Hepatic stellate cell (primary cell): ENCODE data around the gene MYL3.
"Not testable (repeated sequence)": the region's sequence is repeated elsewhere in the genome, so short reads cannot be mapped to it uniquely, and the experiment has no call there.

Source experiments
- DNase-seq: peaks from one replicate; pipeline ENCODE4 v3.0.0; 2011; ENCODE audit warnings: low spot score

MYL3 gene

DNA sequence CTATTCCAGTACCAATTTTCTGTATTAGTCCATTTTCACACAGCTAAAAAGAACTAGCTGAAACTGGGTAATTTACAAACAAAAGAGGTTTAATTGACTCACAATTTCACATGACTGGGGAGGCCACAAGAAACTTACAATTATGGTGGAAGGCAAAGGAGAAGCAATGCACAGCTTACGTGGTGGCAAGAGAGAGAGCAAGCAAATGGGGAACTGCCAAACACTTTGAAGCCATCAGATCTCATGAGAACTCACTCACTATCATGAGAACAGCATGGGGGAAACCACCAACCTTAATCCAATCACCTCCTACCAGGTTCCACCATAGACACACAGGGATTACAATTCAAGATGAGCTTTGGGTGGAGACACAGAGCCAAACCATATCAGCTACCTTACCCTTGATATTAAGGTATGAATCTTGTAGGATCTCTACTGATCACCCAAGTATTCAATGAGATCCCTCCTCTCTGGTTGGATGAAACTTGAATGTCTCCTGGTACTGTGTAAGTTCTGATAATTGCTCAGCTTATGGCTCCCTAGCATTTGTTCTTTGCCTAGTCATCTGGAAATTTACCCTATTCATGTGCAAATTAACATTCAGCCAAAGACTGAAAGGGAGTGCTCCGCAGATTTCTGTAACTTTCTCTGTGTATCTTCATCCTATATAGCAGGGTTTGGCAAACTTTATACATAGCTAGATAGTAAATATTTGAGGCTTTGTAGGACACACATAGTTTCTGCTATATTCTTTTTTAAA lies 38.9 kb downstream of the MYL3 start:
- no peak for DNase-seq

DNA sequence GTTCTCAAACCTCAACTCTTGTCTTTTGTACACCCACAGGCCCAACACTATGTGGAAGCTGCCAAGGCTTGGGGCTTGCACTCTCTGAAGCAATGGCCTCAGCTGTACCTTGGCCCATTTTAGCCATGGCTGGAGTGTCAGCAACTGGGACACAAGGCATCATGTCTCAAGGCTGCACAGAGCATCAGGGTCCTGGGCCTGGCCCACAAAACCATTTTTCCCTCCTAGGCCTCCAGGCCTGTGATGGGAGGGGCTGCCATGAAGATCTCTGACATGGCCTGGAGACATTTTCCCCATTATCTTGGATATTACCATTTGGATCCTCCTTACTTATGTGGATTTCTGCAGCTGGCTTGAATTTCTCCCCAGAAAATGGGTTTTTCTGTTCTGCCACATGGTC lies 39.9 kb downstream of the MYL3 start:
- DNase-seq, result not testable (repeated sequence)

DNA sequence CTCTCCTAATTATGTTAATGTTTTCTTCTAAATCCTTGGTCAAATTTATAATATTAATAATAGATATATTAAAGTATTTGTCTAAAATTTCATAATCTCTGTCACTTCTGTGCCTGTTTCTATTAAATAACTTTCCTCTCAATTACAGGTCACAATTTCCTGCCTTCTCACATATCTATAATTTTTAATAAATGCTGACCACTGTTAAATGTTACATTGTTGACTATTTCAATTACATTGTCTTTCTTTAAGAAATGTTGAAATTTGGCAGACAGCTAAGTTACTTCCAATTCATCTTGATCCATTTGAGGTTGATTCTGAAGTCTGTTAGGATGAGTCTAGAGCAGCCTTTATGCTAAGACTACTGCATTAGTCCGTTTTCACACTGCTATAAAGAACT lies 41.7 kb downstream of the MYL3 start:
- DNase-seq, result no peak

DNA sequence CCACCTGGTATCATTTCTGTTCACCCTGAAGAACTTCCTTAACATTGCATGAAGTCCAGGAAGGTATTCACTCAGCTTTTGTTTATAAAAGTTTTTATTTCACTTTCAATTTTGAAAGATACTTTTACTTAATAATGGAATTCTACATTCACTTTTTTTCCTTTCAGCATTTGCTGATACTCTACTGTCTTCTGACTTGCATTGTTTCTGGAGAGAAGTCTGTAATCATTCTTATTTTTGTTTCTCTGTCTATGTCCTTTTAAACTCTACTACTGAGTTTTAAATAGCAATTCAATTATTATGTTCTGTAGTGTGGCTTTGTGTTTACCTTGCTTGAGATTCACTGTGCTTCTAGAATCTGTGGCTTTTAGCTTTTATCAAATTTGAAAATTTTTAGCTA lies 42.4 kb downstream of the MYL3 start:
- no peak for DNase-seq

DNA sequence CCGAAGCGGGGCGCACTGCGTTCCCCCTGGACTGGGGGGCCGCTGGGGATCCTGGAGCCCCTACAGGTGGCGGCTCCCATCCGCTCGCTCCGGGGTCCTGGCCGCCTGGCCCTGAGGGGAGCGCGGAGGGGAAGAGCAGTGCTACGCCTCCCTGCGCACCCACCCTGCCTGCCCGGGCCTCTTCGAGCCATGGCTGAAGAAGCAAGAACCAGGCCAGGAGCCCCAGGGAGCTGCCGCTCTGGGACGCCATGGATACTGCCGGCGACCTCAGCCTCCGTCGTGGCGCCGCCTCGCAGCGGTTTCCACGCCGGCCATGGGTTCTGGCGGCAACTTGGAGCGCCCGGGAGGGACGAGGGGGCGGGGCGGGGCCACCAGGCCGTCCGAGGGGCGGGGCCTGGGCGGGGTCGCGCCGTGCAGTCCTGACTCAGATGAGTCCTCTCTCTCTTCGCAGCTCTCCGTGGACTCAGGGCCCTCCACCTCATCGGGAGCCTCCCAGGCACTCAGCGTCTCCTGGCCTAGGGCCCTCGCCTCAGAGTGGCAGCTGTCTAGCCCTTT lies 50.9 kb downstream of the MYL3 start:
- DNase-seq, result peak; percentile 32

DNA sequence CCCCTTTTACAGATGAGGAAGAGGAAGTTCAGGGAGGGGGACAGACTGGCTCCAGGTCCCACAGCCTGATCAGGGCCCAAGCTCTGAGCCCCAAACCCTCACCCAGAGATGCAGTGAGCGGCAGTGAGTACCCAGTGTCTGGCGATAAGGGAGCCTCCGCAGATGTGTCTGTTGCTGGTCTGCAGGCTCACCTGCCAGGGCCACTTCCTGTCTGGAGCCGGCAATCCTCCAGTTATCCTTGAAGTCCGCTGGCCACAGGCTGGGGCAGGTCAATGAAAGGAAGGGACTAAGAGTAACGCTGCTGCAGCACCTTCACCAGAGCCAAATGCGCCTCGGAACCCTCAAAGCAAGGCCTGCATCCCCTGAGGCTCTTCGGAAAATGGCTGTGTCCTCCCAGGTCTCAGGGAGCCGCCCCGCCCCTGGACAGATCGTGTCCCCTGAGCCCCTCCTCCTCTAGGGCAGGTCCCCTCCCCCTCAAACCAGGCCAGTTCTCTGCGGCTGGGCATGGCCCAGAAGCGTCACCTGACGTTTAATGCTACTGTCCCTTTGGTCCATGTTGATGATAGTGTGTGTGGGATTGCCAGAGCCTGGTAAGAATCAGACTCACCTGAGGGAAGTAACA lies 51.5 kb downstream of the MYL3 start:
- DNase-seq, result no peak

DNA sequence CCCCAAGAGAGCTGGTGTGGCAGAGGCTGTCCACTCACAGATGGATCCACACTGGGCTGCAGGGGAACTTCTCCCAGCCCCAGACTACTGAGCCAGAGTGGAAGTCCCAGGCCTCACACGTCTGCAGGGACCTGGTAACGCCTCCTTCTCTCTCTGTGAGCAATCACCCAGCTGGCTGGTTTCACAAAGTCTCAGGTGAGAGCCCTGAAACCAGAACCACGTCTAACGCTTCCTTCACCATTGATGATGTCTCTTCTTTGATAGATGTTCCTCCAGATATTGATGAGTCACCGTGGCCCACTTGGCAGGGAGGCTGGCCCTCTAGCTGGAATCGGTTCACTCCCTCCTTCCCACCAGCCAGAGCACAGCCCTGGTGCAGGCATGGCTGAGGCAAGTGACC lies 54.5 kb downstream of the MYL3 start:
- not testable (repeated sequence) for DNase-seq
